RPMI8226 (cell line): Measurements from ENCODE around the gene SLC7A11.
"Not testable (repeated sequence)": the region's sequence is repeated elsewhere in the genome, so short reads cannot be mapped to it uniquely, and the experiment has no call there.

ENCODE experiments used
- DNase-seq: peaks from one replicate; pipeline ENCODE4 v3.0.0-alpha.2; 2015

The SLC7A11 gene

GRCh38 chr4:138241281-138242075 is 671 bp downstream of the SLC7A11 start:
- peak; percentile 52 for DNase-seq

GRCh38 chr4:138239491-138239890 is 2.7 kb downstream of the SLC7A11 start:
- no peak for DNase-seq

GRCh38 chr4:138238521-138239292 is 3.4 kb downstream of the SLC7A11 start:
- DNase-seq = no peak

GRCh38 chr4:138237132-138237531 is 5.0 kb downstream of the SLC7A11 start:
- DNase-seq = not testable (repeated sequence)

- DNase-seq = no peak
Observed at GRCh38 chr4:138236037-138236436, 6.1 kb downstream of the SLC7A11 start.

GRCh38 chr4:138235419-138235952 is 6.7 kb downstream of the SLC7A11 start:
- no peak for DNase-seq

GRCh38 chr4:138234248-138234647 is 7.9 kb downstream of the SLC7A11 start:
- DNase-seq = no peak

GRCh38 chr4:138233313-138234034 is 8.7 kb downstream of the SLC7A11 start:
- DNase-seq = no peak

- no peak for DNase-seq
Observed at GRCh38 chr4:138232364-138232763, 9.8 kb downstream of the SLC7A11 start.

- no peak for DNase-seq
Observed at GRCh38 chr4:138230048-138230447, 12.1 kb downstream of the SLC7A11 start.

GRCh38 chr4:138229160-138229559 is 13.0 kb downstream of the SLC7A11 start:
- DNase-seq = no peak

GRCh38 chr4:138226351-138226750 is 15.8 kb downstream of the SLC7A11 start:
- DNase-seq = no peak

- no peak for DNase-seq
Observed at GRCh38 chr4:138225477-138225876, 16.7 kb downstream of the SLC7A11 start.

- no peak for DNase-seq
Observed at GRCh38 chr4:138224614-138225013, 17.5 kb downstream of the SLC7A11 start.

GRCh38 chr4:138223231-138223910 is 18.8 kb downstream of the SLC7A11 start:
- peak; percentile 18 for DNase-seq

GRCh38 chr4:138222046-138222445 is 20.1 kb downstream of the SLC7A11 start:
- DNase-seq = no peak

- DNase-seq = no peak
Observed at GRCh38 chr4:138218976-138219375, 23.2 kb downstream of the SLC7A11 start.

- DNase-seq = no peak
Observed at GRCh38 chr4:138217567-138217966, 24.6 kb downstream of the SLC7A11 start.

- no peak for DNase-seq
Observed at GRCh38 chr4:138216272-138216867, 25.8 kb downstream of the SLC7A11 start.

- not testable (repeated sequence) for DNase-seq
Observed at GRCh38 chr4:138210576-138210975, 31.6 kb downstream of the SLC7A11 start.

GRCh38 chr4:138209094-138209493 is 33.1 kb downstream of the SLC7A11 start:
- no peak for DNase-seq
